Cardiac fibroblast (primary cell): ENCODE results near the gene CABLES1.

ENCODE experiments used
- DNase-seq, 2 donors: peaks; one replicate each; pipeline versions ENCODE4 v3.0.0 to v3.0.0-alpha.2; 2010; ENCODE audit warnings: low read depth in 2 of 2
- H3K4me3 ChIP-seq, 2 donors: replicated peaks in 1 of 2; 1 replicate in 1 of 2; 2 replicates in 1 of 2; pipeline ENCODE4 v1.5.1; 2011; ENCODE audit warnings: low read depth in 2 of 2, low read length in 2 of 2, mild to moderate bottlenecking in 2 of 2, moderate library complexity in 1 of 2
- TF ChIP-seq, protein P1 (sequence below): IDR thresholded peaks from one replicate; pipeline ENCODE4 v1.5.1; 2011; ENCODE audit warnings: low read depth, mild to moderate bottlenecking, low read length, inconsistent platforms

CABLES1 gene

DNA sequence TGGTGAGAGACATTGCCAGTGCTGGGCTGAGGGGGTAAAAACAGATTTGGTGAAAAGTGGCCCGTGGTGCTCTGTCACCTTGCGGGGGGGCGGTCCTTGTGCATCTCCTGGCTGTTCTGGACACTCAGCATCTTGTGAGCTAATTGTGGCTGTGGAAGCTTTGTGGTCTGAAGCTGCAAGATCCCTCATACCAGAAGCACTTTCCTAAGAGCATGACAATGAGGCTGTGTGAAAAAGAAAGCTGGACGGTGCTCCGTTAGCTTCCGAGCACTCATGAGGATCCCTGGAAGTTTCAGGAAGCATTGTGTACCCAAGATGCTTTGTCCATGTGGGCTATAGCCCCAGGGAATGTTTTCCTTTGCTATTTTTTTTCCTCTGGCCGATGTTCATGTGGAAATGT is 74.5 kb downstream of the CABLES1 start:
- DNase-seq = no peak
- H3K4me3 ChIP-seq = no peak overlapping the region
- TF ChIP-seq, protein P1, sequence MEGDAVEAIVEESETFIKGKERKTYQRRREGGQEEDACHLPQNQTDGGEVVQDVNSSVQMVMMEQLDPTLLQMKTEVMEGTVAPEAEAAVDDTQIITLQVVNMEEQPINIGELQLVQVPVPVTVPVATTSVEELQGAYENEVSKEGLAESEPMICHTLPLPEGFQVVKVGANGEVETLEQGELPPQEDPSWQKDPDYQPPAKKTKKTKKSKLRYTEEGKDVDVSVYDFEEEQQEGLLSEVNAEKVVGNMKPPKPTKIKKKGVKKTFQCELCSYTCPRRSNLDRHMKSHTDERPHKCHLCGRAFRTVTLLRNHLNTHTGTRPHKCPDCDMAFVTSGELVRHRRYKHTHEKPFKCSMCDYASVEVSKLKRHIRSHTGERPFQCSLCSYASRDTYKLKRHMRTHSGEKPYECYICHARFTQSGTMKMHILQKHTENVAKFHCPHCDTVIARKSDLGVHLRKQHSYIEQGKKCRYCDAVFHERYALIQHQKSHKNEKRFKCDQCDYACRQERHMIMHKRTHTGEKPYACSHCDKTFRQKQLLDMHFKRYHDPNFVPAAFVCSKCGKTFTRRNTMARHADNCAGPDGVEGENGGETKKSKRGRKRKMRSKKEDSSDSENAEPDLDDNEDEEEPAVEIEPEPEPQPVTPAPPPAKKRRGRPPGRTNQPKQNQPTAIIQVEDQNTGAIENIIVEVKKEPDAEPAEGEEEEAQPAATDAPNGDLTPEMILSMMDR = no peak

DNA sequence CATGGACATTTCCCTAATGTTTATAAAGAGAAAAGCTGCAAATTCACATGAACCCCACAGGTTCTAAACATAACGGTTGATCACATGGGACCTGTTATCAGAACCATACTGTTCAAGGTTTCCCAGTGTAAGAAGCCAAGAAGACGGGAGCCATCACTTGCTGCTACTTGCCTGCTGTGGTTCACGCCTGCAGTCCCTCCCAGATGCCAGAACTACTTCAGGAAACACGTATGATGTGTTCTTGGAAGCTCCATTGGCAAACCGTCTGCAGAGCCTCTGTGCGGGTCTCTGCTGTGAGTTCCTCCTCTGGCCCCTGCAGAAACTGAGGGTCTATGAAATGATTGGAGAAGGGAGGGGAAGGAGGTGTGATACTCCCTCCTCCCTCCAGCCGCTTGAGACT is 75.2 kb downstream of the CABLES1 start:
- no peak for DNase-seq
- no peak overlapping the region for H3K4me3 ChIP-seq
- TF ChIP-seq, protein P1 = no peak

- H3K4me3 ChIP-seq = no peak overlapping the region
- TF ChIP-seq, protein P1 = no peak
- no peak for DNase-seq
Measured at GRCh38 chr18:23211146-23211545, 75.9 kb downstream of the CABLES1 start.

DNA sequence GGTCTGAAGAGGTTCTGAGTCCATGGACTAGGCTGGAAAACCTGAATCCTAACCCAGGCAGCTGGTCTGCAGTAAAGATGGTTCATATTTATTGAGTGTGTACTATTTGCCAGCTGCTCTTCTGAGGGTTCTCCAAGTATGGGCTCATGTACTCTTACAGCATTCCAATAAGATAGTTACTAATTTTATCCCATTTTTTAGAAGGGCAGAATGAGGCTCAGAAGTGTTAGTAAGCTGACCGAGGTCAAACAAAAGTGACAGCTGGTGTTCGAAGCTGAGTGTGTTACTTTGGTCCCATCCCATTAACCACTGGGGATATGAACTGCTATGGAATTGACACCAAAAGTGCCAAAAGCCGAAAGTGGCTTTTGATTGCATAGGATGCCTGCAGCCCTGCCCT is 76.9 kb downstream of the CABLES1 start:
- TF ChIP-seq, protein P1 = no peak
- no peak overlapping the region for H3K4me3 ChIP-seq
- DNase-seq = no peak

DNA sequence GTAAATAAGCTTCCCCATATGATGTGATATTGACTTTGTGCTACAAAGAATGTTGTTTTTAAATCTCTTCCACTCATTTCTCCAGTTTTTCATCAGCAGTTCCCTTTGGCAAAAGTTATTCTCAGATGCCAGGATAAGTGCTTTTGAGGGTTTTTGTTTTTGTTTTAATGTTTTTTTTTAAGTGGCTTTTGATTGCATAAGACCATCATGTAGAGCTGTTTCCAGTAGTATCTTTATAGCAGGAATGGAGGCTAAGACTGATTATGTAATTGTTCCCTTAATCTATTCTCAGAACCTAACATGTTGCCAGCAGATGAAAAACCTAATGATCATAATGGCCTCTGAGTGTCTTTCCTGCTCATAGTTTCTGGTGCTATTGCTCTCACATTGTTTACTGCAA is 77.9 kb downstream of the CABLES1 start:
- TF ChIP-seq, protein P1 = no peak
- peak; percentile 22 to 44 for DNase-seq

DNA sequence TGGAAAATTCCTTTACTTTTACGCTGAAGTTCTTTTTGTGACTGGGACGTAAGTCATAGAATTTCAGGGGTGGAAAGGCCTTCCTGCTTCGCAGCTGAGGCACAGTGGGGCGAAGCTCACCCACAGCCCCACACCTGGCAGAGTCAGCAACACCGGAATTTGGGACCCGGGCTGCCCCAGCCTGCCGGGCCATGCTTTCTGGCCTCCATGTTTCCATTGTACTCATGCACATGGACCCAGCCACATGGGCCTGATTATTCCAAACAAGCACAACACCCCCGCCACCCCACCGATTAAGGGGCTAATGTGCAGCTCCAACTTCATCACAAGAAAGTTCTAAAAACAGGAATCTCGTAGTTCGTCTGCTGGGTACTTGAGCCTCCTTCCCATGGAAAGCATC is 82.5 kb downstream of the CABLES1 start:
- H3K4me3 ChIP-seq = no peak overlapping the region
- DNase-seq = no peak
- TF ChIP-seq, protein P1 = no peak

More for the DNA sequence above, 77.9 kb downstream of the CABLES1 start:
- H3K4me3 ChIP-seq = no peak overlapping the region

- DNase-seq = no peak
- TF ChIP-seq, protein P1 = no peak
Measured at GRCh38 chr18:23220355-23220754, 85.1 kb downstream of the CABLES1 start.

More at GRCh38 chr18:23220355-23220754, 85.1 kb downstream of the CABLES1 start:
- no peak overlapping the region for H3K4me3 ChIP-seq
